Measurements from ENCODE around the gene SUPT16H. TPM values are rescaled to one million over a fixed set of nuclear protein-coding genes. Genes with fewer than 3 reads are reported as not detected.
A peak's percentile ranks its signal among the peaks of the same experiment; 100 is the strongest.

Gene SUPT16H
- total and polyA plus RNA-seq, 2 of the 13 experiments (the other 11 are each of a cell fraction or from before 2014, with no cell fraction given), result 77.5 to 230 TPM

- TF ChIP-seq AHDC1 (CRISPR knock-in tag; IDR thresholded peaks at IDR 0.05; ENCODE audit: borderline replicate concordance) (peak; percentile 52; the same call in 1 of the 2 replicates), THAP11 (CRISPR knock-in tag; IDR thresholded peaks at IDR 0.05) (peak; percentile 93), GATA4 (IDR thresholded peaks at IDR 0.05; ENCODE audit: borderline replicate concordance, low read depth) (no peak; the same call in 1 of the 2 replicates), STAG1 (CRISPR knock-in tag; IDR thresholded peaks at IDR 0.05) (0 out of 2 replicates have a peak, but pooled peaks have one; percentile 10), NCOR1 (IDR thresholded peaks at IDR 0.05; ENCODE audit: borderline replicate concordance, low read length) (peak; percentile 86; the same call in 1 of the 2 replicates), HMGA1 (CRISPR knock-in tag; conservative IDR thresholded peaks at IDR 0.05) (no peak), RCOR2 (CRISPR knock-in tag; IDR thresholded peaks at IDR 0.05) (0 out of 2 replicates have a peak, but pooled peaks have one; percentile 34), AKNA (CRISPR knock-in tag; IDR thresholded peaks at IDR 0.05; ENCODE audit: borderline replicate concordance) (0 out of 2 replicates have a peak, but pooled peaks have one; percentile 79), RNF2 (conservative IDR thresholded peaks at IDR 0.05; ENCODE audit: low read depth) (peak; percentile 70; the same call in 1 of the 2 replicates), ZNF224 (CRISPR knock-in tag; IDR thresholded peaks at IDR 0.05) (peak; percentile 97; the same call in 1 of the 2 replicates), MIER2 (CRISPR knock-in tag; IDR thresholded peaks at IDR 0.05) (peak; percentile 24; the same call in 1 of the 2 replicates), NR2C2 (CRISPR knock-in tag; IDR thresholded peaks at IDR 0.05; ENCODE audit: borderline replicate concordance) (peak; percentile 100), FOXM1 (CRISPR knock-in tag; IDR thresholded peaks at IDR 0.05) (no peak), ZKSCAN5 (CRISPR knock-in tag; IDR thresholded peaks at IDR 0.05) (peak; percentile 1; the same call in 1 of the 2 replicates), ZNF672 (CRISPR knock-in tag; IDR thresholded peaks at IDR 0.05) (no peak), TMF1 (CRISPR knock-in tag; IDR thresholded peaks at IDR 0.05; ENCODE audit: low read depth) (peak; percentile 68; the same call in 1 of the 2 replicates), POLR2A (IDR thresholded peaks at IDR 0.05; ENCODE audit: insufficient read depth in 1 of 2, low read depth in 2 of 2, low read length in 2 of 2) (peak; percentile 80 to 92), SRSF4 (IDR thresholded peaks at IDR 0.05; ENCODE audit: low read depth, low read length, poor library complexity, severe bottlenecking) (no peak)
- TF ChIP-seq, protein P1, sequence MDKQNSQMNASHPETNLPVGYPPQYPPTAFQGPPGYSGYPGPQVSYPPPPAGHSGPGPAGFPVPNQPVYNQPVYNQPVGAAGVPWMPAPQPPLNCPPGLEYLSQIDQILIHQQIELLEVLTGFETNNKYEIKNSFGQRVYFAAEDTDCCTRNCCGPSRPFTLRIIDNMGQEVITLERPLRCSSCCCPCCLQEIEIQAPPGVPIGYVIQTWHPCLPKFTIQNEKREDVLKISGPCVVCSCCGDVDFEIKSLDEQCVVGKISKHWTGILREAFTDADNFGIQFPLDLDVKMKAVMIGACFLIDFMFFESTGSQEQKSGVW (CRISPR knock-in tag; IDR thresholded peaks at IDR 0.05; ENCODE audit: borderline replicate concordance), result no peak
These were observed at the start of gene SUPT16H (continued) for GRCh38 chr14:21383848-21384493.

Measured in HepG2 (cell line).